Common myeloid progenitor, CD34-positive (primary cell): ENCODE results near the gene CRB2.
A peak's percentile ranks its signal among the peaks of the same experiment; 100 is the strongest.

Source experiments
- CTCF ChIA-PET: fragments of 350-600 bp; sonication (Branson Sonifier 250); formaldehyde crosslinking; loops from one replicate; lab custom pipeline; 2021; ENCODE audit warnings: antibody characterized with exemption; lab: Charles Lee
- POLR2A ChIA-PET: fragments of 350-600 bp; sonication (Branson Sonifier 250); formaldehyde crosslinking; loops from one replicate; lab custom pipeline; 2021; ENCODE audit warnings: antibody characterized with exemption; lab: Charles Lee
- DNase-seq, 3 donors: peaks; one replicate each; pipeline versions ENCODE4 v3.0.0 to v3.0.0-alpha.2; 2013
- H3K27ac ChIP-seq, 2 experiments: 1 replicate in 1 of 2; 2 replicates in 1 of 2; pipeline ENCODE4 v1.7.0; 2013; ENCODE audit warnings: inconsistent platforms in 2 of 2, low read length in 2 of 2, mild to moderate bottlenecking in 2 of 2, low read depth in 1 of 2, moderate library complexity in 1 of 2; ENCODE audit not compliant: severe bottlenecking in 2 of 2, insufficient read depth in 1 of 2, poor library complexity in 1 of 2
- H3K27me3 ChIP-seq, 5 experiments: replicated peaks in 2 of 5; 1 replicate in 3 of 5; 2 replicates in 2 of 5; pipeline versions ENCODE4 v1.6.1 to v1.7.0; 2013; ENCODE audit warnings: low read length in 4 of 5, mild to moderate bottlenecking in 2 of 5, moderate library complexity in 2 of 5, inconsistent platforms in 1 of 5; ENCODE audit not compliant: insufficient read depth in 5 of 5, control insufficient read depth in 4 of 5
- H3K36me3 ChIP-seq, 4 experiments: 1 replicate in 2 of 4; 2 replicates in 2 of 4; pipeline versions ENCODE4 v1.6.1 to v1.7.0; 2013; ENCODE audit warnings: low read length in 3 of 4, control low read depth in 1 of 4, mild to moderate bottlenecking in 1 of 4; ENCODE audit not compliant: control insufficient read depth in 4 of 4, insufficient read depth in 4 of 4
- H3K4me1 ChIP-seq, 4 experiments: 1 replicate in 3 of 4; 2 replicates in 1 of 4; pipeline versions ENCODE4 v1.6.1 to v1.7.1; 2013; ENCODE audit warnings: low read length in 3 of 4, mild to moderate bottlenecking in 3 of 4, control low read depth in 1 of 4, inconsistent platforms in 1 of 4, moderate library complexity in 1 of 4; ENCODE audit not compliant: control insufficient read depth in 4 of 4, insufficient read depth in 4 of 4; ENCODE audit errors: control extremely low read depth in 1 of 4
- H3K4me3 ChIP-seq, 7 experiments: 1 replicate in 4 of 7; 2 replicates in 3 of 7; pipeline versions ENCODE4 v1.5.1 to v1.7.0; 2013; ENCODE audit warnings: mild to moderate bottlenecking in 7 of 7, low read length in 6 of 7, moderate library complexity in 6 of 7, inconsistent platforms in 2 of 7, low read depth in 2 of 7, control low read depth in 1 of 7; ENCODE audit not compliant: insufficient read depth in 4 of 7, control insufficient read depth in 1 of 7; ENCODE audit errors: extremely low read depth in 1 of 7
- H3K9me3 ChIP-seq, 5 experiments: 1 replicate in 4 of 5; 2 replicates in 1 of 5; pipeline versions ENCODE4 v1.6.1 to v1.7.1; 2013; ENCODE audit warnings: low read length in 4 of 5, mild to moderate bottlenecking in 2 of 5, inconsistent platforms in 1 of 5, low read depth in 1 of 5, moderate library complexity in 1 of 5; ENCODE audit not compliant: control insufficient read depth in 4 of 5, insufficient read depth in 2 of 5; ENCODE audit errors: control extremely low read depth in 1 of 5
- WGBS: methylation state at CpG from one replicate; pipeline ENCODE4 v1.1.5; 2013; ENCODE audit not compliant: insufficient coverage; 5-methylcytosine and 5-hydroxymethylcytosine counted together

CRB2 gene

DNA sequence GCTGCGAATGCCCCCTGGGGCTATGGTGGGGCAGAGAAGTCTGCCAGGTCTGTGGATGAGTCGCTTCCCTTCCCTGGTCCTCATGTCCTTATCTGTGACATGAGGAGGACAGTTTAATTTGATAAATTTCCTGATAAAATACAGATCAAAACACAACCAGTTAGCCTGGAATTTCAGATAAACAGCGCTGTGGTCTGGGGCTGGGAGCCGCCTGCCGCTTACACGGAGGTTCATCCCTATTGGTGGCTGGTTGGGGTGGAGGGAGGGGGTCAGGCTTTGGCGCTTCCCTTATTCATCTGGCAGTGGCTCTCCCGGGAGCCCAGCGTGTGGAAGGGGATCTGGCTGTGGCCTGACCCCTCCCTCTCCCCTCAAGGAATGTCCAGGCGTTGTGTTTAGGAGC is 17.9 kb downstream of the CRB2 start:
- DNase-seq, result peak in 2 of 3 donors; percentile 36 to 44
- POLR2A ChIA-PET, result no interaction called here
- Histone ChIP-seq H3K9me3 (no peaks in the 10 kb centered on the region), H3K36me3 (no peaks in the 10 kb centered on the region), H3K27me3 (peaks cover 0 to 43% (median 25%) of the 10 kb centered on the region in 5 experiments), H3K27ac (no peak overlapping the region), H3K4me1 (peaks cover 0 to 46% (median 42%) of the 10 kb centered on the region in 4 experiments), H3K4me3 (peak overlapping the region in 2 of 7 experiments; percentile 48 to 54)
- 0% methylated on average over 1 of the region's 10 CpGs for WGBS
- CTCF ChIA-PET, result interaction anchor here (0.9 to 3.7 kb wide), 3 partner anchors 11 to 20 kb away, joined by 4 to 18 read pairs (median 4); no protein-coding TSS in a partner anchor

DNA sequence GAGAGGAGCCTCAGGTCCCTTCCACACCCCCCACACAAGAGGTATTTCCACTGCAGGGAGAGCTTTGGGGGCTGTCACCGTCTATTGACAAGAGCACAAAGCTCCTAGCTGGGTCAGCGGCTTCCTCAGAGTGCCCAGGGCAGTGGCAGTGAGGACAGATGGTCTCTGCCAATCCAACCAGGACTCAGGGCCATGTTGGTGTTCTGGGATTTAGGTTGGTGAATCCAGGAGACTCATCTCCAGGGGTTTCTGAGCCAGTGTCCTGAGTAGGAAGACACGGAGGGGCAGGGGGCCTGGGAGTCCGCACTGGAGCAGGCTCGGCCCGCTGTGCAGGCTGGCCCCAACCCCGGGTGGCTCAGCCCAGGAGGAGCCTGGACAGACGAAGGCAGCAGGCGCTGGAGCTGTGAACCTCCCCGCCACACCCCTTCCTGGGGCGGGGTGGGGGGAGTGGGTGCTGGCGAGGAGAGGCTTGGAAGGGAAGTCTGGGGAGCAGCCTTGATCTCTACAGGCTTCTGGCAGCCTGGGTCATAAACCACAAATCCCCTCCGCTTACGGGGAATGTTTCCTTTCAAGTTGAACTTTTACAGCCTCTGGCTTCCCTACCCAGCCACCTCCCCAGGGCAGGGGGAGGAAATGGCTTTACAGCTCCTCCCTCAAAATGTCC is 19.6 kb downstream of the CRB2 start:
- no peak overlapping the region for H3K27ac ChIP-seq
- ChIA-PET POLR2A (no interaction called here), CTCF (interaction anchor here (1.3 to 3.7 kb wide), 5 partner anchors 10 to 26 kb away, joined by 3 to 18 read pairs (median 4); no protein-coding TSS in a partner anchor)
- peaks cover 0 to 46% (median 42%) of the 10 kb centered on the region in 4 experiments for H3K4me1 ChIP-seq
- H3K9me3 ChIP-seq, result no peaks in the 10 kb centered on the region
- peak overlapping the region in 3 of 7 experiments; percentile 19 to 44 (median 30) for H3K4me3 ChIP-seq
- no peaks in the 10 kb centered on the region for H3K36me3 ChIP-seq
- peak; percentile 28 to 66 (median 55) for DNase-seq
- WGBS, result 7% methylated on average over 9 of the region's 14 CpGs
- H3K27me3 ChIP-seq, result peaks cover 0 to 43% (median 19%) of the 10 kb centered on the region in 5 experiments

DNA sequence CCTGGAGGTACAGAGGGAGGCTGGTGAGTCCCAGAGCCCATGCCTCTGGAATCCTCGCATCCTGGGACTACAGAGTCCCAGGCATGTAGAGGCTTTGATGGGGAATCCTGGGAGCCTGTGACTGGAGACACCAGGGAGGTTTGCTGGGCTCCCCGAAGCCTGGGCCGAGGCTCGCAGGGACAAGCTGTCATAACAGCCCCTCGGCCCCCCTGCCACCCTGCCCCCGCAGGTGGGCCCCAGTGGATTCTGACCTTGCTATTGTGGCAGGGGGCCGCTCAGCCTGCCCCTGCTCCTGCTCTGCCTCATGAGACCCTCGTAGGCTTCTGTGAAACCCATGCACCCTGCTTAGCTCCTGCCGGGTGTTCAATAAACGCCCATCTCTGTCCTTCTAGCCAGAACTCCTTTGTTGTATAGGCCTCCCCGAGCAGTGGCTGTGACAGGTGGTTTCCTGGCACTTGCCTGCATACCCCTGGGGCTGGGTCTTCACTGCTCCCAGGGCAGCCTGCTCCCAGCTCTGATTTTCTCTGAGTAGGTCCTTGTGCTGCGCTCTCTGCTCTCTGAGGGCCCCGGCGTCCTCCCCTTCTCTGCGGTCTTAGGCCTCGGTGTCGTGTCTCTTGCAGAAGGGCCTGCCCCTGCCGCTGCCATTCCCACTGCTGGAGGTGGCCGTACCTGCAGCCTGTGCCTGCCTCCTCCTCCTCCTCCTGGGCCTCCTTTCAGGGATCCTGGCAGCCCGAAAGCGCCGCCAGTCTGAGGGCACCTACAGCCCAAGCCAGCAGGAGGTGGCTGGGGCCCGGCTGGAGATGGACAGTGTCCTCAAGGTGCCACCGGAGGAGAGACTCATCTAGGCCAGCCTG is 20.4 kb downstream of the CRB2 start:
- WGBS, result 64% methylated on average over 24 of the region's 24 CpGs
- H3K27ac ChIP-seq, result no peak overlapping the region
- H3K27me3 ChIP-seq, result peaks cover 0 to 37% (median 17%) of the 10 kb centered on the region in 5 experiments
- no peak for DNase-seq
- ChIA-PET POLR2A (no interaction called here), CTCF (interaction anchor here (0.7 to 3.7 kb wide), 5 partner anchors 9 to 32 kb away, joined by 3 to 18 read pairs (median 4); no protein-coding TSS in a partner anchor)
- peak overlapping the region in 3 of 7 experiments; percentile 19 to 44 (median 30) for H3K4me3 ChIP-seq
- H3K36me3 ChIP-seq, result no peaks in the 10 kb centered on the region
- peaks cover 0 to 46% (median 42%) of the 10 kb centered on the region in 4 experiments for H3K4me1 ChIP-seq
- H3K9me3 ChIP-seq, result no peaks in the 10 kb centered on the region

DNA sequence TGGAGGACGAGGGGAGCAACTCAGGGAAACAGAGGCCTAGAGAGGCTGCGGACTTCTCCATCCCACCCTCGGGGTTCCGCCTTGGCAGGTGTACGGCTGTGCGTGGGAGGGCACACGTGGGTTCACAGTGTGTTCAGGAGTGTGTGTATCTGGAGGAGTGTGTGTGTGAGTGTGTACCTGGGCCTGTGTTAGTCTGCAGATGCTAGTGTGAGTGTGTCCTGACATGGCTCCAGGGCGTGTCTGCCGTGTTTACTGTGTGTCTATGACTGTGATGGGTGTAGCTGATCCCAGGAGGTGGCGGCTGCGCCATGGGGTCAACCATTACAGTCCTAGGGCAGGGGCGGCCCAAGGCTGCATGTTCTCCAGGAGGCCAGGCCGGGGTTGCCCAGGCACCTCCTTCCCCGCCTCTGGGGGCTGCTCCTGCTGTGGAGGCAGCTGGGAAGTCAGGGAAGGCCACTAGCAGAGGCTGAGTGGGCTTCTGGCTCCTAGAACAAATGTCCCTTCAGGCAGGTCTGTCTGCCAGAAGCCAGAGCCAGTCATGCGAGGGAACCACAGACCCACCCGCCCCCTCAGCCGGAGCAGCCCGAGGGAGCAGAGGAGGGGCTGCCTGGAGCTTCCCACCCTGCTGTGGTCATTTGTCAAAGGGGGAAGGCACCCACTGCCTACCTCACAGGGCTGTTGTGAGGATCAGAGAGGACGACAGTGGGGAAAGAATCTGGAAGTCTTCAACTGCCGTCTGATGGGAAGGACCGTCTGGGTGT is 21.4 kb downstream of the CRB2 start:
- H3K4me1 ChIP-seq, result peaks cover 0 to 46% (median 42%) of the 10 kb centered on the region in 4 experiments
- no peak overlapping the region for H3K27ac ChIP-seq
- H3K4me3 ChIP-seq, result no peak overlapping the region
- DNase-seq, result no peak
- ChIA-PET POLR2A (no interaction called here), CTCF (interaction anchor here (0.7 to 3.7 kb wide), 6 partner anchors 8 to 33 kb away, joined by 3 to 18 read pairs (median 3); no protein-coding TSS in a partner anchor)
- H3K27me3 ChIP-seq, result peaks cover 0 to 28% (median 11%) of the 10 kb centered on the region in 5 experiments
- 95% methylated on average over 16 of the region's 21 CpGs for whole genome bisulfite sequencing
- no peaks in the 10 kb centered on the region for H3K9me3 ChIP-seq
- peaks cover 0 to 2% (median under 1%) of the 10 kb centered on the region in 4 experiments for H3K36me3 ChIP-seq

DNA sequence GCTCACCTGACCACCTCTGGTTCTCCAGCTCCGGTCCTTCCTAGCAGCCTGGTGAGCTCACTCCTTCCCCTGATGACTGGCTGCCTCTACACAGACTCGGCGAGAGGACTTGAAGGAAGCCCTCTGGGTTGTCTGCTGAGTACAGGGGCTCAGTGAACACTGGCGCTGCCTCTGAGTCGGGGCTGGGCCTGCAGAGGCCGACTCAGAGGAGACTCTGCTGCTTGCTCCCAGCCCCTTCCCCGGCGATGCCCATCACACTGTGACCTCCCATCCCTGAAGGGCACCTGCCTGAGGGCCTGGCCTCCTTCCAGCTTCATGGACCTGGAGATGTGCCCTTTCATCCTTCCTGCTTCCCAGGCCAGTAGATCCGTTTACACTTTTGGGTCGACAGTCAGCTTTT is 22.0 kb downstream of the CRB2 start:
- POLR2A ChIA-PET, result no interaction called here
- no peak for DNase-seq
- Histone ChIP-seq H3K4me3 (no peak overlapping the region), H3K36me3 (peaks cover 0 to 6% (median 2%) of the 10 kb centered on the region in 4 experiments), H3K4me1 (peaks cover 0 to 42% (median 36%) of the 10 kb centered on the region in 4 experiments), H3K27ac (no peak overlapping the region), H3K27me3 (peaks cover 0 to 22% (median 5%) of the 10 kb centered on the region in 5 experiments), H3K9me3 (no peaks in the 10 kb centered on the region)
- CTCF ChIA-PET, result interaction anchor here (0.8 to 1.4 kb wide), 3 partner anchors 10 to 23 kb away, joined by 3 read pairs; no protein-coding TSS in a partner anchor
- WGBS, result 91% methylated on average over 10 of the region's 10 CpGs

DNA sequence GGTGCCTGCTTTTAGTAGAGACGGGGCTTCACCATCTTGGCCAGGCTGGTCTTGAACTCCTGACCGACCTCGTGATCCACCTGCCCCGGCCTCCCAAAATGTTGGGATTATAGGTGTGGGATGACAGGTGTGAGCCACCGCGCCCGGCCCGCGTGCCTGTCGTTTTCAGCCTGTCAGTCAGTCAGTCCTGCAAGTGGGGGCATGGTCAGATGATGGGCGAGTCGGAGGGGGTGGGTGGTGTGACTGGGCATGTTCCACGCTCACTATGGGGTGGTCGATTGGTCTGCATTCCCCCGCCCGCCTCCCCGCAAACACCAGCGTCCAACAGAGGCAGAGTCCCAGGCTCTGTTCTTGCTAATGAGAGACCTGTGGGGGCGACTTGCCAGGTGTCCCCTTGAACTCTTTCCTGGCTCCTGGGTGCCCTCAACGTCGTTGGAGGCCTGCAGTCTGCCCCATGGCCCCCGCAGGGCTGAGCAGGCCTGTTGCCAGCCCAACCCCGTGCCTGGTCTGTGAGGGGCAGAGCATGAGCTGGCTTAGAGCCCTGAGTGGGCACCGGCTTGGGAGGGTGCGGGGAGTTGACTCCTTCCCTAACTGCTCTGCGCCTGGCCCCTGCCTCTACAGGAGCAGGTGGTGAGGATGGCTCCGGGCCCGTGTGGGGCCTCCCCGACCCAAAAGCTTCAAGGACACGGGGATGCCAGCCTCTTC is 23.1 kb downstream of the CRB2 start:
- Histone ChIP-seq H3K9me3 (no peaks in the 10 kb centered on the region), H3K36me3 (peaks cover 0 to 8% (median 2%) of the 10 kb centered on the region in 4 experiments), H3K4me3 (no peak overlapping the region), H3K4me1 (peaks cover 0 to 31% (median 25%) of the 10 kb centered on the region in 4 experiments), H3K27me3 (peaks cover 0 to 11% (median 3%) of the 10 kb centered on the region in 5 experiments), H3K27ac (no peak overlapping the region)
- WGBS, result 96% methylated on average over 27 of the region's 30 CpGs
- ChIA-PET CTCF (no interaction called here), POLR2A (no interaction called here)
- no peak for DNase-seq
